Testis (tissue), 3 donors: Measurements from ENCODE around the gene SLC25A21. TPM values are rescaled to one million over a fixed set of nuclear protein-coding genes. Genes with fewer than 3 reads are reported as not detected.
"Not testable (repeated sequence)": the region's sequence is repeated elsewhere in the genome, so short reads cannot be mapped to it uniquely, and the experiment has no call there.

Experiments used
- DNase-seq: peaks from one replicate; pipeline ENCODE4 v3.0.0-alpha.2; 2019
- H3K27ac ChIP-seq, 2 donors: fragments of 200-600 bp; sonication (generic); one replicate each; pipeline ENCODE4 v1.5.1; 2019
- H3K27me3 ChIP-seq: fragments of 200-600 bp; sonication (generic); one replicate; pipeline ENCODE4 v1.5.1; 2019
- H3K36me3 ChIP-seq: fragments of 200-600 bp; sonication (generic); one replicate; pipeline ENCODE4 v1.5.1; 2017; ENCODE audit warnings: low read depth; ENCODE audit errors: missing control alignments
- H3K4me1 ChIP-seq: fragments of 200-600 bp; sonication (generic); one replicate; pipeline ENCODE4 v1.5.1; 2019
- H3K4me3 ChIP-seq, 2 donors: fragments of 200-600 bp; sonication (generic); one replicate each; pipeline ENCODE4 v1.5.1; 2017 to 2019
- H3K9me3 ChIP-seq: fragments of 200-600 bp; sonication (generic); one replicate; pipeline ENCODE4 v1.5.1; 2017
- POLR2A ChIP-seq: fragments of 450-650 bp; IDR thresholded peaks from one replicate; pipeline ENCODE4 v1.6.1; 2017; ENCODE audit warnings: antibody characterized with exemption, mild to moderate bottlenecking, moderate library complexity
- WGBS, 2 donors: methylation state at CpG; one replicate each; pipeline ENCODE4 v1.1.5; 2018; 5-methylcytosine and 5-hydroxymethylcytosine counted together
- intact Hi-C: fragments of 100-400 bp; cut with DNase I; formaldehyde crosslinking; loops from one replicate; pipeline ENCODE4 v1.15.1; 2023; ENCODE audit warnings: low total_unique reads
- polyA plus RNA-seq: library from polyadenylated mRNA; stranded (reverse); fragments of 350-450 nt; fragmentation: Illumina TruSeq; extraction: RNeasy Lipid Tissue Mini Kit (QIAGEN cat#74804); gene quantifications from one replicate; pipeline ENCODE4 v1.2.3, GENCODE V29; 2014; ENCODE audit warnings: low read depth, low replicate concordance; ENCODE audit not compliant: insufficient read depth
- total RNA-seq, 2 donors: library from RNA; depleted of rRNA; stranded (reverse); fragments of >200 nt; gene quantifications; one replicate each; pipeline ENCODE4 v1.2.3, GENCODE V29; 2016
- TF ChIP-seq, protein P1 (sequence below), 3 experiments: fragments of 450-650 bp in 2 of 3; fragments of 200-600 bp in 1 of 3; sonication (generic) in 1 of 3; IDR thresholded peaks; one replicate each; pipeline ENCODE4 v1.5.1; 2016 to 2019; ENCODE audit warnings: antibody characterized with exemption in 3 of 3, mild to moderate bottlenecking in 2 of 3, moderate library complexity in 1 of 3

The SLC25A21 gene
- total and polyA plus RNA-seq, 3 donors from 2014 or later: 4.4 to 16.0 (median 13.6) TPM

DNA sequence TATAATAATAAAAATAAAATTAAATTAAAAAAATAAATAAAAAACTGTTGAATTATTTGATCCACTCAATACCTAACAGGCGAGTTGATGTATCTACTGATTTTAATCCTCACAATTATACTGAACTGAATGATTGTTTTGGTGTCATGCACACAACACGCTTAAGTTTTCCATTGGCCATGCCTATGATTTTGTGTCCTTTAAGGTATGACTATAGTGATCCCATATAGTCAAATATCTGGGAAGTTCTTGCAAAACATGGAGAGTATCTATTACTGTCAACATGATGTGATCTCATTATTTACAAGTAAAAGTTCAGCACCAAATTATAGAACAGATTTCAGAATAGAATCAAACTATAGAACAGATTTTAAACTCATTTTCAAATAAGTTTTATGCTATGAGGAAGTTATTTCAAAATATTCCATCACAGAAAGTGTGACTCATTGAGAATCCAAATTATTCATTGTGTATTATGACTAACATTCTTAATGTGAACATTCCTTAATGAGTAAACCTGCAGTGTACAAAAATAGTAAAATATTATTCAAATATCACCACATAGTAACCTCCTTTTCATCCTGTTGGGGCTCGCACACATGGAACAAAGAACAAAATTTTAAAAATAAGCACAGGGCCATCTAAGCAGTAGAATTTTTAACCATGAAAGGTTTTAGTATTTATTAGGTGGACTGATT, 190.4 kb downstream of the SLC25A21 start:
- Histone ChIP-seq H3K36me3 (no peaks in the 10 kb centered on the region), H3K27me3 (no peaks in the 10 kb centered on the region), H3K4me3 (no peak overlapping the region), H3K4me1 (no peaks in the 10 kb centered on the region), H3K27ac (no peak overlapping the region), H3K9me3 (no peaks in the 10 kb centered on the region)
- WGBS, 2 donors: 84 to 89% methylated on average over 3 of the region's 3 CpGs
- no peak for TF ChIP-seq POLR2A
- TF ChIP-seq, protein P1, sequence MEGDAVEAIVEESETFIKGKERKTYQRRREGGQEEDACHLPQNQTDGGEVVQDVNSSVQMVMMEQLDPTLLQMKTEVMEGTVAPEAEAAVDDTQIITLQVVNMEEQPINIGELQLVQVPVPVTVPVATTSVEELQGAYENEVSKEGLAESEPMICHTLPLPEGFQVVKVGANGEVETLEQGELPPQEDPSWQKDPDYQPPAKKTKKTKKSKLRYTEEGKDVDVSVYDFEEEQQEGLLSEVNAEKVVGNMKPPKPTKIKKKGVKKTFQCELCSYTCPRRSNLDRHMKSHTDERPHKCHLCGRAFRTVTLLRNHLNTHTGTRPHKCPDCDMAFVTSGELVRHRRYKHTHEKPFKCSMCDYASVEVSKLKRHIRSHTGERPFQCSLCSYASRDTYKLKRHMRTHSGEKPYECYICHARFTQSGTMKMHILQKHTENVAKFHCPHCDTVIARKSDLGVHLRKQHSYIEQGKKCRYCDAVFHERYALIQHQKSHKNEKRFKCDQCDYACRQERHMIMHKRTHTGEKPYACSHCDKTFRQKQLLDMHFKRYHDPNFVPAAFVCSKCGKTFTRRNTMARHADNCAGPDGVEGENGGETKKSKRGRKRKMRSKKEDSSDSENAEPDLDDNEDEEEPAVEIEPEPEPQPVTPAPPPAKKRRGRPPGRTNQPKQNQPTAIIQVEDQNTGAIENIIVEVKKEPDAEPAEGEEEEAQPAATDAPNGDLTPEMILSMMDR (IDR thresholded peaks at IDR 0.05): no peak
- intact Hi-C loops: no loop called here
- DNase-seq: no peak

DNA sequence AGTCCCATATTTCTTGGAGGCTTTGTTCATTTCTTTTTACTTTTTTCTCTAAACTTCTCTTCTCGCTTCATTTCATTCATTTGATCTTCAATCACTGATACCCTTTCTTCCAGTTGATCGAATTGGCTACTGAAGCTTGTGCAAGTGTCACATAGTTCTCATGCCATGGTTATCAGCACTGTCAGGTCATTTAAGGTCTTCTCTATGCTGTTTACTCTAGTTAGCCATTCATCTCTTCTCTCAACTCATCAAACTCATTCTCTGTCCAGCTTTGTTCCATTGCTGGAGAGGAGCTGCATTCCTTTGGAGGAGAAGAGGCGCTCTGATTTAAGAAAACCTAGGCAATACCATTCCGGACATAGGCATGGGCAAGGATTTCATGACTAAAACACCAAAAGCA, 192.0 kb downstream of the SLC25A21 start:
- 79 to 84% methylated on average over 4 of the region's 4 CpGs for WGBS, 2 donors
- intact Hi-C loops, H3K9me3 ChIP-seq: not testable (repeated sequence)

DNA sequence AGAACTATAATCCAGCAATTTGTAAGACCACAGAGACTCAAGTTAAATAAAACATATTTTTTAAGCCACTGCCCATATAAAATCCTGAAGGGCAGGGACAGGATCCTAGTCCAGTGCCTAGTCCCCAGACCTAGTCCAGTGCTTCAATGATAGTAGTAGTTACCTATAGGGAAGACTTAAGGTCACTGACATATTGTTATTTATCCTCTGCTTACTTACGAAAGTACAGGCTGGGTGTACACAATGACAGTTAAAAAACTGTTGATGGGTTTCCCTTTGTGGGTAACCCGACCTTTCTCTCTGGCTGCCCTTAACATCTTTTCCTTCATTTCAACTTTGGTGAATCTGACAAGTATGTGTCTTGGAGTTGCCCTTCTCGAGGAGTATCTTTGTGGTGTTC, 192.5 kb downstream of the SLC25A21 start:
- DNase-seq: no peak
- no peak overlapping the region for H3K27ac ChIP-seq
- TF ChIP-seq POLR2A: no peak
- TF ChIP-seq, protein P1 (IDR thresholded peaks at IDR 0.05): no peak
- WGBS, 2 donors: 80 to 82% methylated on average over 3 of the region's 3 CpGs
- no peak overlapping the region for H3K4me3 ChIP-seq
- intact Hi-C loops: no loop called here
- H3K27me3 ChIP-seq: no peaks in the 10 kb centered on the region
- H3K4me1 ChIP-seq: no peaks in the 10 kb centered on the region
- no peaks in the 10 kb centered on the region for H3K36me3 ChIP-seq
- no peaks in the 10 kb centered on the region for H3K9me3 ChIP-seq

More for the DNA sequence above, 192.0 kb downstream of the SLC25A21 start:
- not testable (repeated sequence) for DNase-seq, H3K27me3 ChIP-seq, H3K4me3 ChIP-seq, H3K4me1 ChIP-seq, H3K36me3 ChIP-seq, H3K27ac ChIP-seq

DNA sequence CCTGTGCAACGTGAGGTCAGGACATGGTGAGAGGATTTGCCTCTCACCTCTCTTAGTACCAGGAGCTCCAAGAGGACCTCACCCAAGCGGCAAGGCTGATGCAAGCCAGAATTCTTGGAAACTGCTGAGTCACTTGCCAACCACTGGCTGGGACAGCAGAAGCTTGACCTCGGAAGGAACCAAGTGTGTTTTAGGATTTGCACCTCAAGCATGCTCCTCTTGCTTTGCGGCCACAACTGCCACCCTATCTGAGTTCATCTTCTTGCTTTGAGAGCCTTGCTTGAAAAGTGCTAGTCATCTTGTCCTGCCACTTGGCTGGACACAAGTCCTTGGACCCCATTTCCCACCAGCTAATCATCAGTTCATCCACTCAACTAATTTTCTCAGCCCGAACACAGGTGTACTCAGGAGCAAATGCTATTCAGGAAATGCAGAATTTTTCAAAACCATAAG, 195.8 kb downstream of the SLC25A21 start:
- WGBS, 2 donors: 87 to 89% methylated on average over 5 of the region's 5 CpGs
- intact Hi-C loops: no loop called here
- DNase-seq: no peak
- TF ChIP-seq POLR2A: no peak
- TF ChIP-seq, protein P1 (IDR thresholded peaks at IDR 0.05): no peak
- no peaks in the 10 kb centered on the region for H3K4me1 ChIP-seq
- H3K27ac ChIP-seq: no peak overlapping the region
- no peak overlapping the region for H3K4me3 ChIP-seq
- H3K9me3 ChIP-seq: no peaks in the 10 kb centered on the region
- H3K36me3 ChIP-seq: no peaks in the 10 kb centered on the region
- H3K27me3 ChIP-seq: no peaks in the 10 kb centered on the region

DNA sequence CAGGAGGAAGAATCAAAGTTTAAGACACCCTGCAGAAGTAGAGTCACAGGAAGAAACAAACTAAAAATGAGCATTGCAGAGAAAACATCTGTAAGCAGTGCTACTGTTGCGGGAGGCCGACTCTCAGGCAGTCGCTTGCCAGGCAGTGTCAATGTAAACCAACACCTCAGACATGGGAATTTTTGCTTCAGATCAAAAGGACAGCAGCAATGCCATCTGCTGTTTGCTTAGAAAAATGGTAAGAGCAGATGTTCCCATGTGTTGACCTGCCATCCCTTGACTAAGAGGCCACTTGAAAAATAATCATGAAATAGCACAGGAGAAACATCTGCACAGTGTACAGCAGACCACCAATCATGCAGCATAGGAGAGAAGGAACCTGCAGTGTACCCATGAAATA, 196.6 kb downstream of the SLC25A21 start:
- Histone ChIP-seq H3K4me3 (no peak overlapping the region), H3K27ac (no peak overlapping the region), H3K9me3 (no peaks in the 10 kb centered on the region), H3K27me3 (no peaks in the 10 kb centered on the region), H3K4me1 (no peaks in the 10 kb centered on the region), H3K36me3 (no peaks in the 10 kb centered on the region)
- 79 to 84% methylated on average over 3 of the region's 3 CpGs for WGBS, 2 donors
- intact Hi-C loops: no loop called here
- no peak for DNase-seq
- no peak for TF ChIP-seq POLR2A
- TF ChIP-seq, protein P1 (IDR thresholded peaks at IDR 0.05): no peak
